GM12878 (cell line): ENCODE measurements around the gene CDC42BPB. TPM values are rescaled to one million over a fixed set of nuclear protein-coding genes. Genes with fewer than 3 reads are reported as not detected.

Experiments used
- ATAC-seq: fragments of 200-7000 bp; cut with Tn5 transposase; 3 replicates; pipeline ENCODE4 v1.9.1; 2020; ENCODE audit warnings: mild to moderate bottlenecking, moderate library complexity
- BruUV-seq: library from RNA; stranded (reverse); fragments of 400-500 nt; replicated peaks from 2 replicates; lab custom pipeline; 2021; lab: Mats Ljungman, UMichigan
- CTCF ChIA-PET: fragments of 300-600 bp; sonication (Branson Sonifier 250); formaldehyde crosslinking; extraction: SDS; loops from one replicate; lab custom pipeline; 2021; ENCODE audit warnings: inconsistent platforms; lab: Yijun Ruan, JAX
- POLR2A ChIA-PET: fragments of 350-600 bp; formaldehyde crosslinking; extraction: SDS; loops from one replicate; lab custom pipeline; 2021; ENCODE audit warnings: inconsistent platforms; lab: Charles Lee
- RAD21 ChIA-PET: fragments of 300-600 bp; sonication (Branson Sonifier 250); formaldehyde crosslinking; loops from one replicate; lab custom pipeline; 2023; ENCODE audit warnings: antibody characterized with exemption; ENCODE audit not compliant: unreplicated experiment; lab: Charles Lee
- SMC1A ChIA-PET: fragments of 300-600 bp; sonication (Branson Sonifier 250); formaldehyde crosslinking; loops from one replicate; lab custom pipeline; 2023; ENCODE audit not compliant: unreplicated experiment, uncharacterized antibody; lab: Charles Lee
- DNase-seq: peaks from one replicate; pipeline ENCODE4 v3.0.0-alpha.2; 2011; ENCODE audit warnings: low read depth, low spot score
- FAIRE-seq: peaks from 3 replicates; lab custom pipeline; 2011; peaks lifted over from hg19 to GRCh38; lab: Jason Lieb, UNC
- H2AFZ ChIP-seq: 2 replicates; pipeline ENCODE4 v1.6.0; 2011; ENCODE audit warnings: low read depth, low read length, control low read depth; ENCODE audit not compliant: control insufficient read depth
- H3K27ac ChIP-seq: 2 replicates; pipeline ENCODE4 v1.5.1; 2011; ENCODE audit warnings: control low read depth; ENCODE audit not compliant: control insufficient read depth, insufficient read depth
- H3K27me3 ChIP-seq, 2 experiments: replicated peaks in 1 of 2; 2 replicates each; pipeline versions ENCODE4 v1.6.0 to v1.6.1; 2011; ENCODE audit warnings: low read length in 1 of 2; ENCODE audit not compliant: control insufficient read depth in 2 of 2, insufficient read depth in 2 of 2
- H3K36me3 ChIP-seq, 2 experiments: 2 replicates each; pipeline ENCODE4 v1.5.1; 2011; ENCODE audit warnings: low read length in 1 of 2; ENCODE audit not compliant: control insufficient read depth in 2 of 2, insufficient read depth in 2 of 2
- H3K4me1 ChIP-seq: 2 replicates; pipeline ENCODE4 v1.6.1; 2011; ENCODE audit warnings: mild to moderate bottlenecking, low read length, moderate library complexity, mixed read lengths; ENCODE audit not compliant: control insufficient read depth, insufficient read depth
- H3K4me2 ChIP-seq: 2 replicates; pipeline ENCODE4 v1.6.0; 2011; ENCODE audit warnings: control low read depth; ENCODE audit not compliant: control insufficient read depth, insufficient read depth
- H3K4me3 ChIP-seq: fragments of 200-600 bp; sonication (generic); 2 replicates; pipeline ENCODE4 v1.5.1; 2016
- H3K79me2 ChIP-seq: 2 replicates; pipeline ENCODE4 v1.6.0; 2011; ENCODE audit warnings: low read length; ENCODE audit not compliant: control insufficient read depth, insufficient read depth
- H3K9ac ChIP-seq: 2 replicates; pipeline ENCODE4 v1.8.0; 2011; ENCODE audit warnings: low read length, control low read depth, mixed read lengths; ENCODE audit not compliant: control insufficient read depth, insufficient read depth
- H3K9me3 ChIP-seq: replicated peaks from 3 replicates; pipeline ENCODE4 v1.5.1; 2011; ENCODE audit warnings: mild to moderate bottlenecking, low read length; ENCODE audit not compliant: control insufficient read depth, insufficient read depth
- H4K20me1 ChIP-seq: 2 replicates; pipeline ENCODE4 v1.6.0; 2011; ENCODE audit not compliant: control insufficient read depth, insufficient read depth
- ATF2 ChIP-seq: IDR thresholded peaks from 2 replicates; pipeline ENCODE4 v1.6.1; 2012; ENCODE audit warnings: low read length, inconsistent platforms
- BCL11A ChIP-seq: IDR thresholded peaks from 2 replicates; pipeline ENCODE4 v1.6.1; 2011; ENCODE audit warnings: low read depth, low read length
- DPF2 ChIP-seq: fragments of 450-650 bp; IDR thresholded peaks from 2 replicates; pipeline ENCODE4 v1.6.1; 2017; ENCODE audit warnings: mild to moderate bottlenecking
- GATAD2B ChIP-seq: fragments of 450-650 bp; conservative IDR thresholded peaks from 2 replicates; pipeline ENCODE4 v1.6.1; 2017; ENCODE audit warnings: low read depth, mild to moderate bottlenecking, moderate library complexity
- HCFC1 ChIP-seq: fragments of 150-350 bp; IDR thresholded peaks from 2 replicates; pipeline ENCODE4 v1.6.1; 2014; ENCODE audit warnings: low read length
- REST ChIP-seq: IDR thresholded peaks from 2 replicates; pipeline ENCODE4 v1.6.1; 2012; ENCODE audit warnings: mild to moderate bottlenecking, low read depth, low read length
- SMAD1 ChIP-seq: fragments of 450-650 bp; IDR thresholded peaks from 2 replicates; pipeline ENCODE4 v1.6.1; 2018; ENCODE audit warnings: mild to moderate bottlenecking, low read depth; ENCODE audit not compliant: partially characterized antibody
- SUPT20H ChIP-seq: IDR thresholded peaks from 2 replicates; pipeline ENCODE4 v1.6.1; 2011; ENCODE audit warnings: low read depth, mild to moderate bottlenecking, low read length, moderate library complexity, borderline replicate concordance; ENCODE audit not compliant: control insufficient read depth
- ZBTB40 ChIP-seq: fragments of 450-650 bp; IDR thresholded peaks from 2 replicates; pipeline ENCODE4 v1.6.1; 2016; ENCODE audit warnings: mild to moderate bottlenecking, moderate library complexity, borderline replicate concordance
- ZNF217 ChIP-seq: fragments of 450-650 bp; IDR thresholded peaks from 2 replicates; pipeline ENCODE4 v1.6.1; 2017; ENCODE audit warnings: antibody characterized with exemption, mild to moderate bottlenecking
- ZZZ3 ChIP-seq: IDR thresholded peaks from 2 replicates; pipeline ENCODE4 v1.6.1; 2011; ENCODE audit warnings: low read depth; ENCODE audit not compliant: control insufficient read depth, insufficient read length
- WGBS: methylation state at CpG from one replicate; pipeline ENCODE4 v1.1.6; 2016; ENCODE audit warnings: low lambda C conversion rate; ENCODE audit not compliant: insufficient replicate concordance, insufficient coverage; ENCODE audit errors: missing lambda C conversion rate; 5-methylcytosine and 5-hydroxymethylcytosine counted together
- in situ Hi-C: fragments of 300-500 bp; cut with MboI; formaldehyde crosslinking; loops from 9 replicates; pipeline ENCODE4 v1.14.3; 2018; ENCODE audit warnings: mixed read lengths
- intact Hi-C: fragments of 100-400 bp; cut with micrococcal nuclease; formaldehyde crosslinking; loops from one replicate; pipeline ENCODE4 v1.14.2; 2022; ENCODE audit not compliant: unreplicated experiment
- polyA plus RNA-seq, 11 experiments: library from polyadenylated mRNA; depleted of rRNA in 4 of 11; unstranded in 6 of 11; stranded (reverse) in 5 of 11; fragments of >200 nt; fragmentation: Nextera tagmentation in 4 of 11; fragmentation: Illumina TruSeq in 1 of 11; extraction: Ambion mirVana in 4 of 11; extraction: Trizol in 1 of 11; gene quantifications; 1 replicate in 1 of 11; 2 replicates in 10 of 11; pipeline versions ENCODE4 v1.2.1 to v1.2.3, GENCODE V29; 2011 to 2016; ENCODE audit warnings: inconsistent platforms in 2 of 11, missing spikeins in 2 of 11, low read depth in 1 of 11
- total RNA-seq, 4 experiments: library from RNA; depleted of rRNA in 3 of 4; stranded (reverse); fragments of >200 nt in 3 of 4; fragmentation: Illumina TruSeq in 1 of 4; extraction: Trizol in 1 of 4; gene quantifications; 2 replicates each; pipeline versions ENCODE4 v1.2.1 to v1.2.3, GENCODE V29; 2013 to 2021

CDC42BPB gene
- total and polyA plus RNA-seq, 10 of the 15 experiments (the other 5 are each of a cell fraction or from before 2014, with no cell fraction given) = 0.42 to 22.1 (median 13.3) TPM

GRCh38 chr14:102966681-102967505 lies 90.5 kb downstream of the CDC42BPB start (continued):
- TF ChIP-seq ZBTB40 (no peak), SMAD1 (no peak), SUPT20H (no peak), DPF2 (no peak), GATAD2B (no peak)

GRCh38 chr14:102965971-102966655 lies 91.2 kb downstream of the CDC42BPB start:
- no peak for FAIRE-seq
- ChIA-PET CTCF (interaction anchor here (2.0 kb wide), 1 partner anchor 272 kb away, joined by 5 read pairs; no protein-coding TSS in a partner anchor), POLR2A (no interaction called here), RAD21 (no interaction called here), SMC1A (interaction anchor here (0.7 kb wide), 1 partner anchor 30 kb away, joined by 3 read pairs; no protein-coding TSS in a partner anchor)
- Histone ChIP-seq H4K20me1 (no peaks in the 10 kb centered on the region), H3K9me3 (no peaks in the 10 kb centered on the region), H3K4me2 (no peak overlapping the region), H3K79me2 (no peaks in the 10 kb centered on the region), H3K27ac (no peak overlapping the region), H3K9ac (no peak overlapping the region), H3K4me3 (no peak overlapping the region), H3K36me3 (peaks cover 17 to 20% of the 10 kb centered on the region in 2 experiments), H3K27me3 (no peaks in the 10 kb centered on the region), H2AFZ (no peak overlapping the region), H3K4me1 (no peaks in the 10 kb centered on the region)
- BruUV-seq = no TSS peak
- no peak for ATAC-seq
- 70% methylated on average over 17 of the region's 20 CpGs for WGBS
- intact Hi-C loops (no loop called here), in situ Hi-C loops (no loop called here)
- DNase-seq = no peak
- TF ChIP-seq ZNF217 (no peak), REST (no peak), ATF2 (no peak), ZZZ3 (no peak), HCFC1 (no peak), BCL11A (no peak)
